Measurements from ENCODE around the gene ARHGAP42. TPM values are rescaled to one million over a fixed set of nuclear protein-coding genes. Genes with fewer than 3 reads are reported as not detected.

Gene ARHGAP42
- polyA plus RNA-seq, 3 donors, result 0.13 TPM; not detected in 2

DNA sequence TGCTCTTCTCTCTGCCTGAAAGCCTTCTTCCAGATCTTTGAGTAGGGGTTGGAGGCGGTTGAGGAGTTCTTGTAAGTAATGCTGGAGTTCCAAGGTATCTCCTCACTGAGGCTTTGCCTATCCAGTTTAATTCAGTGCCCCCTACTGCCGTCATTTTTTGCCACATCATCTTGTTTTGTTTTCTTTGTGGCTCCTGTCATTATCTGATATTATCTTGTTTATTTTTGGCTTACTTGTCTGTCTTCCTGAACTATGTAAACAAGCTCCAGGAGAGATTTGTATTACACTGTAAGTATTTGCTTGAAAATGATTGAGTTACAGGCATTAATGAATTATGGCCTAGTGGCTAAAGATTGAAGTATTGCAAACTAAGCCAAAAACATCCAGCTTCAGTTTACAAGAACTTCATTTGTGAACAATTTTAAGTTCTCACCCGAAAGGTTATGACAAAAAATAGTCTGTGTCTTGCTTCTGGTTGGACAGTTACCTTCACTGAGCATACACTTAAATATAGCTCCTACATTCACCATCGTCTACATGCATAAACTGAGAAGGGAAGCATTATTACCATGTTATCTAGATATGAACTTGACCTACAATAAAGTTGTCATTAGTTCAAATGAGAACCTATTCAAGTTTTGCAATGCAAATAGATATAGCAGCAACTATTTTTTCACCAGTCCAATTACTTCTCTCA, 154.8 kb downstream of the ARHGAP42 start:
- Histone ChIP-seq H3K27me3 (ENCODE audit: control insufficient read depth in 2 of 2, insufficient read depth in 2 of 2, low read length in 2 of 2) (no peaks in the 10 kb centered on the region), H4K20me1 (ENCODE audit: insufficient read depth, low read length) (no peaks in the 10 kb centered on the region), H3K4me1 (ENCODE audit: control insufficient read depth in 1 of 2, insufficient read depth in 2 of 2, low read length in 2 of 2) (no peaks in the 10 kb centered on the region), H2AFZ (ENCODE audit: insufficient read depth, low read depth, low read length, poor library complexity, severe bottlenecking) (no peak overlapping the region), H3K9ac (ENCODE audit: insufficient read depth, low read length, poor library complexity, severe bottlenecking) (no peak overlapping the region), H3K79me2 (ENCODE audit: insufficient read depth, low read length) (no peaks in the 10 kb centered on the region), H3K4me2 (replicated peaks; ENCODE audit: extremely low read depth, low read length, poor library complexity, severe bottlenecking) (no peak overlapping the region), H3K27ac (ENCODE audit: low read depth in 1 of 2, low read length in 2 of 2) (no peak overlapping the region), H3K4me3 (replicated peaks in 1 of 3; ENCODE audit: low read depth in 2 of 3, low read length in 3 of 3) (no peak overlapping the region), H3K36me3 (replicated peaks in 1 of 2; ENCODE audit: control insufficient read depth in 1 of 2, insufficient read depth in 2 of 2, low read length in 2 of 2) (no peaks in the 10 kb centered on the region), H3K9me3 (replicated peaks in 1 of 2; ENCODE audit: control insufficient read depth in 1 of 2, insufficient read depth in 1 of 2, low read length in 2 of 2) (no peaks in the 10 kb centered on the region)
- no peak for TF ChIP-seq CTCF (IDR thresholded peaks at IDR 0.05)
- Mint-ChIP-seq H3K4me3 (no peak overlapping the region), H3K27ac (no peak overlapping the region), H3K4me1 (no peaks in the 10 kb centered on the region), H3K9me3 (peaks cover 0 to 8% (median 0%) of the 10 kb centered on the region in 7 donors), H3K36me3 (no peaks in the 10 kb centered on the region), H3K27me3 (ENCODE audit: low read depth in 3 of 3) (peaks cover 0 to 2% (median 0%) of the 10 kb centered on the region in 3 donors)
- no peak for DNase-seq
- WGBS (ENCODE audit: insufficient coverage), result no CpG with 5 or more reads among the region's 4 CpGs
- intact Hi-C loops (cut with micrococcal nuclease), result no loop called here

DNA sequence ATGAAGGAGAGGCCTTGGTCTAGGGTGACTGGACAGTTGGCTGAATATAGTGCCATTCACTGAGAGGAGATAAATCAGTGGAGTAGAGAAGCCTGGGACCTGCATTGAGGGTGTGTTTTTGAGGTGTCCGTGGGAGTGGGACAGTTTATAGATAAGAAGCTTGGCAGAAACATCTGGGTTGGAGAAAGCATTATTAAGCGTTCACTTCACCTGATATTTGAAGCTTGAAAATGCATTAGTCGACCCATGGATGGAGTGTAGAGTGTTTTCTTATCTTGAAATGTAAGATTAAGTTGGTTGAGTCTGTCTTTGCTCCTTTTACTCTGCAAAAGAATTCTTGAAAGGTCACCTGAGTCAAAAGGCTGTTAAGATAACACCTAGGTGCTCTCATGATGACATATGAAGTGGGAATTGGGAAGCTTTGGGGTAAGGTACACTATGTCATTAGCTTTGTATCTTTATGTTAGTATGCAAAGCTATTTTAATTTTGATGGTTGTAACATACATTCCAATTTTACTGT, 160.7 kb downstream of the ARHGAP42 start:
- no peaks in the 10 kb centered on the region for H3K79me2 ChIP-seq (ENCODE audit: insufficient read depth, low read length)
- no peak overlapping the region for H3K4me2 ChIP-seq (replicated peaks; ENCODE audit: extremely low read depth, low read length, poor library complexity, severe bottlenecking)
- Mint-ChIP-seq H3K4me3 (no peak overlapping the region), H3K4me1 (no peaks in the 10 kb centered on the region), H3K27me3 (ENCODE audit: low read depth in 3 of 3) (peaks cover 0 to 5% (median 2%) of the 10 kb centered on the region in 3 donors), H3K36me3 (no peaks in the 10 kb centered on the region), H3K27ac (no peak overlapping the region), H3K9me3 (peaks cover 0 to 3% (median 0%) of the 10 kb centered on the region in 7 donors)
- H3K9me3 ChIP-seq (replicated peaks in 1 of 2; ENCODE audit: control insufficient read depth in 1 of 2, insufficient read depth in 1 of 2, low read length in 2 of 2), result no peaks in the 10 kb centered on the region
- H3K27me3 ChIP-seq (ENCODE audit: control insufficient read depth in 2 of 2, insufficient read depth in 2 of 2, low read length in 2 of 2), result no peaks in the 10 kb centered on the region
- 73% methylated on average over 2 of the region's 3 CpGs for WGBS (ENCODE audit: insufficient coverage)
- H2AFZ ChIP-seq (ENCODE audit: insufficient read depth, low read depth, low read length, poor library complexity, severe bottlenecking), result no peak overlapping the region
- H3K36me3 ChIP-seq (replicated peaks in 1 of 2; ENCODE audit: control insufficient read depth in 1 of 2, insufficient read depth in 2 of 2, low read length in 2 of 2), result no peaks in the 10 kb centered on the region
- intact Hi-C loops (cut with micrococcal nuclease), result no loop called here
- H3K27ac ChIP-seq (ENCODE audit: low read depth in 1 of 2, low read length in 2 of 2), result no peak overlapping the region
- H4K20me1 ChIP-seq (ENCODE audit: insufficient read depth, low read length), result no peaks in the 10 kb centered on the region
- no peak overlapping the region for H3K9ac ChIP-seq (ENCODE audit: insufficient read depth, low read length, poor library complexity, severe bottlenecking)
- TF ChIP-seq CTCF (IDR thresholded peaks at IDR 0.05), result no peak
- no peak overlapping the region for H3K4me3 ChIP-seq (replicated peaks in 1 of 3; ENCODE audit: low read depth in 2 of 3, low read length in 3 of 3)
- DNase-seq, result no peak
- no peaks in the 10 kb centered on the region for H3K4me1 ChIP-seq (ENCODE audit: control insufficient read depth in 1 of 2, insufficient read depth in 2 of 2, low read length in 2 of 2)

Measured in CD14-positive monocyte (primary cell).